Neural progenitor cell (in vitro differentiated cells): Measurements from ENCODE around the gene MRPS27. TPM values are rescaled to one million over a fixed set of nuclear protein-coding genes. Genes with fewer than 3 reads are reported as not detected.

Experiments used
- DNase-seq: peaks from one replicate; pipeline ENCODE4 v3.0.0-alpha.2; 2016; ENCODE audit warnings: low spot score
- H2AFZ ChIP-seq: fragments of 200-600 bp; sonication (generic); replicated peaks from 2 replicates; pipeline ENCODE4 v1.6.1; 2016; ENCODE audit warnings: antibody characterized with exemption
- H3F3A ChIP-seq: fragments of 200-600 bp; sonication (generic); 2 replicates; pipeline ENCODE4 v1.6.1; 2016; ENCODE audit warnings: antibody characterized with exemption, low read depth
- H3K27ac ChIP-seq: fragments of 200-600 bp; sonication (generic); 2 replicates; pipeline ENCODE4 v1.5.1; 2016; ENCODE audit warnings: mild to moderate bottlenecking
- H3K27me3 ChIP-seq: fragments of 200-600 bp; sonication (generic); 2 replicates; pipeline ENCODE4 v1.6.1; 2016; ENCODE audit warnings: mild to moderate bottlenecking, moderate library complexity
- H3K36me3 ChIP-seq: fragments of 200-600 bp; sonication (generic); 2 replicates; pipeline ENCODE4 v1.5.1; 2016
- H3K4me1 ChIP-seq: fragments of 200-600 bp; sonication (generic); 2 replicates; pipeline ENCODE4 v1.6.1; 2016; ENCODE audit warnings: mixed run types
- H3K4me2 ChIP-seq: fragments of 200-600 bp; sonication (generic); 2 replicates; pipeline ENCODE4 v1.6.1; 2016
- H3K4me3 ChIP-seq: fragments of 200-600 bp; sonication (generic); 2 replicates; pipeline ENCODE4 v1.5.1; 2016
- H3K79me2 ChIP-seq: fragments of 200-600 bp; sonication (generic); 2 replicates; pipeline ENCODE4 v1.6.1; 2016; ENCODE audit warnings: low read depth
- H3K9ac ChIP-seq: fragments of 200-600 bp; sonication (generic); 2 replicates; pipeline ENCODE4 v1.6.1; 2016
- H3K9me3 ChIP-seq: fragments of 200-600 bp; sonication (generic); 2 replicates; pipeline ENCODE4 v1.5.1; 2016; ENCODE audit warnings: low read depth
- H4K20me1 ChIP-seq: fragments of 200-600 bp; sonication (generic); 2 replicates; pipeline ENCODE4 v1.6.1; 2016; ENCODE audit warnings: low read depth
- H3K27ac Mint-ChIP-seq: 3 replicates; pipeline ENCODE4 v1.8.0; 2021; ENCODE audit warnings: mixed read lengths
- H3K27me3 Mint-ChIP-seq: 2 replicates; pipeline ENCODE4 v1.8.0; 2022; ENCODE audit warnings: low read depth, mild to moderate bottlenecking, inconsistent platforms, moderate library complexity, mixed read lengths; ENCODE audit not compliant: insufficient read depth
- H3K36me3 Mint-ChIP-seq: 3 replicates; pipeline ENCODE4 v1.8.0; 2021; ENCODE audit warnings: mixed read lengths
- H3K4me1 Mint-ChIP-seq: 3 replicates; pipeline ENCODE4 v1.8.0; 2021; ENCODE audit warnings: mixed read lengths
- H3K4me3 Mint-ChIP-seq: 3 replicates; pipeline ENCODE4 v1.8.0; 2021; ENCODE audit warnings: mild to moderate bottlenecking, moderate library complexity, mixed read lengths
- H3K9me3 Mint-ChIP-seq: 3 replicates; pipeline ENCODE4 v1.8.0; 2020; ENCODE audit warnings: mixed read lengths
- EZH2 ChIP-seq: fragments of 200-600 bp; sonication (generic); IDR thresholded peaks from 2 replicates; pipeline ENCODE4 v1.6.1; 2017; ENCODE audit warnings: antibody characterized with exemption, mild to moderate bottlenecking, moderate library complexity
- EZH2phosphoT487 ChIP-seq: fragments of 200-600 bp; sonication (generic); IDR thresholded peaks from 2 replicates; pipeline ENCODE4 v1.6.1; 2017; ENCODE audit warnings: antibody characterized with exemption
- total RNA-seq: library from RNA; depleted of rRNA; stranded (reverse); fragments of >200 nt; gene quantifications from 2 replicates; pipeline ENCODE4 v1.2.3, GENCODE V29; 2015; ENCODE audit warnings: low replicate concordance
- TF ChIP-seq, protein P1 (sequence below): fragments of 200-600 bp; sonication (generic); IDR thresholded peaks from 2 replicates; pipeline ENCODE4 v1.5.1; 2017; ENCODE audit warnings: antibody characterized with exemption, mild to moderate bottlenecking

The MRPS27 gene
- total RNA-seq, 1 donor from 2014 or later = 154 TPM

GRCh38 chr5:72246954-72247442 is 73.0 kb downstream of the MRPS27 start:
- H3K4me3 Mint-ChIP-seq = no peak overlapping the region
- H3K36me3 Mint-ChIP-seq = no peaks in the 10 kb centered on the region
- Histone ChIP-seq H3K4me2 (peak overlapping the region; percentile 20), H3K4me1 (peaks cover 66% of the 10 kb centered on the region), H3K79me2 (peaks cover 45% of the 10 kb centered on the region), H3K9me3 (no peaks in the 10 kb centered on the region), H2AFZ (no peak overlapping the region), H3K9ac (no peak overlapping the region), H3K27me3 (no peaks in the 10 kb centered on the region), H3K36me3 (no peaks in the 10 kb centered on the region), H4K20me1 (peaks cover 44% of the 10 kb centered on the region), H3K27ac (peak overlapping the region; percentile 35), H3K4me3 (no peak overlapping the region), H3F3A (peaks cover 36% of the 10 kb centered on the region)
- no peaks in the 10 kb centered on the region for H3K9me3 Mint-ChIP-seq
- no peak for TF ChIP-seq EZH2
- no peak for DNase-seq
- peaks cover 86% of the 10 kb centered on the region for H3K4me1 Mint-ChIP-seq
- H3K27ac Mint-ChIP-seq = peak overlapping the region; percentile 84
- H3K27me3 Mint-ChIP-seq = no peaks in the 10 kb centered on the region

DNA sequence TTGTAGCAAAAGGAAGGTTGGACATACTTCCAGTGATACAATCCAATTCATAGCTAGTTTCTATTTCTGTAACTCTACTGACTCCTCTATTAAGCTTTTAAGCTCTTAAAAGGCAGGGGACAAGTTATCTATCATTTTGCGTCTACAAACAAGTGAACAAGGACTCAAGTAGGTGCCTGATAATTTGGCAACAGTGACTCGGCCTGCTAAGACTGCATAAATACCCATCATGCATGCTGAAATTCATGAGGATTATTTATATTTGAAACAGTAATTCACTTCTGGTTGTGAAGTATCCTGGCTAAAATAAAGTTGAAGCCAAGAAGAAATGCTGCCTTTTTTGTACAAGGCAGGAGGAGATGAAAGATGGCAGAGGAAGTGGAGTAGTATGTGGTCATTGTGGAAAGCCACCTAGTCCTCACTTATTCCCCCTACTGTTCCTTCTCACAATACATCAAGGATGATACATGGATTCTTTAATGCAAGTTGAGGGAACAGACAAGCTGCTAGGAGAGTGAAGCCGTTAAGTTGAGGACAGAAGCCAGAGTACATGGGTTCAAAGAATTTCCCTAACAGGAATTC is 74.0 kb downstream of the MRPS27 start:
- H3K4me2 ChIP-seq = peak overlapping the region; percentile 5
- no peak overlapping the region for H3K4me3 Mint-ChIP-seq
- peaks cover 86% of the 10 kb centered on the region for H3K4me1 Mint-ChIP-seq

DNA sequence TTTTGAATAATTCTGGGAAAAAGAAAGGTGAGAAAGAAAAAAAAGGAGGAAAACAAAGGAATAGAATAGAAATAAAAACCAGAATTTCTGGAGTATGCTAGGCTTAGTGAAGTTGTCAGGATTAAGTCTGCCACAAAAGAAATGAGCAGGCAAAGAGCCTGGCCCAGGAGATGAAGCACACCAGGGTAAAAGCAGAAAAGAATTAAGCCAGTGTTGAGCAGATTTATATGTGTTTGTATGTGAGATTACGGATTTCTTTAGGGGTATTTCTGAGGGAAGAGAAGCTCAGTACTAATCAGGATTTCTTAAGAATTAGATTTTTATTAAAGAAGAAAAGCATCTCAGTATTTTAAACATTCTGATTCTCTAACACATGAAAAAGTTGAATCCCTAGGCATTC is 74.5 kb downstream of the MRPS27 start:
- H3K4me3 ChIP-seq = no peak overlapping the region
- Mint-ChIP-seq H3K36me3 (no peaks in the 10 kb centered on the region), H3K4me3 (no peak overlapping the region), H3K27ac (peak overlapping the region; percentile 84), H3K4me1 (peaks cover 87% of the 10 kb centered on the region), H3K27me3 (no peaks in the 10 kb centered on the region), H3K9me3 (no peaks in the 10 kb centered on the region)
- no peak overlapping the region for H3K9ac ChIP-seq
- peaks cover 46% of the 10 kb centered on the region for H4K20me1 ChIP-seq
- peaks cover 67% of the 10 kb centered on the region for H3K4me1 ChIP-seq
- H3K27me3 ChIP-seq = no peaks in the 10 kb centered on the region
- H3F3A ChIP-seq = peaks cover 42% of the 10 kb centered on the region
- peak; percentile 26 for DNase-seq
- H3K9me3 ChIP-seq = no peaks in the 10 kb centered on the region
- peak overlapping the region; percentile 5 for H3K4me2 ChIP-seq
- H3K36me3 ChIP-seq = no peaks in the 10 kb centered on the region
- peak overlapping the region; percentile 62 for H3K27ac ChIP-seq
- no peak overlapping the region for H2AFZ ChIP-seq
- peaks cover 46% of the 10 kb centered on the region for H3K79me2 ChIP-seq
- TF ChIP-seq, protein P1, sequence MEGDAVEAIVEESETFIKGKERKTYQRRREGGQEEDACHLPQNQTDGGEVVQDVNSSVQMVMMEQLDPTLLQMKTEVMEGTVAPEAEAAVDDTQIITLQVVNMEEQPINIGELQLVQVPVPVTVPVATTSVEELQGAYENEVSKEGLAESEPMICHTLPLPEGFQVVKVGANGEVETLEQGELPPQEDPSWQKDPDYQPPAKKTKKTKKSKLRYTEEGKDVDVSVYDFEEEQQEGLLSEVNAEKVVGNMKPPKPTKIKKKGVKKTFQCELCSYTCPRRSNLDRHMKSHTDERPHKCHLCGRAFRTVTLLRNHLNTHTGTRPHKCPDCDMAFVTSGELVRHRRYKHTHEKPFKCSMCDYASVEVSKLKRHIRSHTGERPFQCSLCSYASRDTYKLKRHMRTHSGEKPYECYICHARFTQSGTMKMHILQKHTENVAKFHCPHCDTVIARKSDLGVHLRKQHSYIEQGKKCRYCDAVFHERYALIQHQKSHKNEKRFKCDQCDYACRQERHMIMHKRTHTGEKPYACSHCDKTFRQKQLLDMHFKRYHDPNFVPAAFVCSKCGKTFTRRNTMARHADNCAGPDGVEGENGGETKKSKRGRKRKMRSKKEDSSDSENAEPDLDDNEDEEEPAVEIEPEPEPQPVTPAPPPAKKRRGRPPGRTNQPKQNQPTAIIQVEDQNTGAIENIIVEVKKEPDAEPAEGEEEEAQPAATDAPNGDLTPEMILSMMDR = no peak
- TF ChIP-seq EZH2 (no peak), EZH2phosphoT487 (no peak)

More for the DNA sequence above, 74.0 kb downstream of the MRPS27 start:
- Histone ChIP-seq H3K27ac (peak overlapping the region; percentile 62), H3K27me3 (no peaks in the 10 kb centered on the region), H4K20me1 (peaks cover 42% of the 10 kb centered on the region), H3F3A (peaks cover 38% of the 10 kb centered on the region), H3K36me3 (no peaks in the 10 kb centered on the region), H3K9me3 (no peaks in the 10 kb centered on the region), H3K4me3 (no peak overlapping the region), H3K79me2 (peaks cover 41% of the 10 kb centered on the region), H2AFZ (no peak overlapping the region), H3K4me1 (peaks cover 66% of the 10 kb centered on the region), H3K9ac (no peak overlapping the region)
- no peaks in the 10 kb centered on the region for H3K9me3 Mint-ChIP-seq
- DNase-seq = no peak
- no peaks in the 10 kb centered on the region for H3K36me3 Mint-ChIP-seq
- H3K27me3 Mint-ChIP-seq = no peaks in the 10 kb centered on the region
- TF ChIP-seq EZH2phosphoT487 (no peak), EZH2 (no peak)
- TF ChIP-seq, protein P1 = no peak
- peak overlapping the region; percentile 84 for H3K27ac Mint-ChIP-seq

- peak; percentile 57 for DNase-seq
- Histone ChIP-seq H3K79me2 (peaks cover 48% of the 10 kb centered on the region), H2AFZ (no peak overlapping the region), H3K4me3 (no peak overlapping the region), H3K4me1 (peaks cover 72% of the 10 kb centered on the region), H3K36me3 (no peaks in the 10 kb centered on the region), H3K27me3 (no peaks in the 10 kb centered on the region), H3K4me2 (peak overlapping the region; percentile 5), H4K20me1 (peaks cover 48% of the 10 kb centered on the region), H3K9me3 (no peaks in the 10 kb centered on the region), H3K27ac (no peak overlapping the region), H3K9ac (no peak overlapping the region), H3F3A (peaks cover 43% of the 10 kb centered on the region)
- no peaks in the 10 kb centered on the region for H3K36me3 Mint-ChIP-seq
- H3K4me1 Mint-ChIP-seq = peaks cover 87% of the 10 kb centered on the region
- H3K9me3 Mint-ChIP-seq = no peaks in the 10 kb centered on the region
- no peaks in the 10 kb centered on the region for H3K27me3 Mint-ChIP-seq
- peak overlapping the region; percentile 73 for H3K27ac Mint-ChIP-seq
- no peak for TF ChIP-seq EZH2
- TF ChIP-seq, protein P1 = peak; percentile 41
- peak overlapping the region; percentile 2 for H3K4me3 Mint-ChIP-seq
These were observed 75.1 kb downstream of the MRPS27 start for GRCh38 chr5:72244862-72245371.
